COR-L47 (cell line): ENCODE results near the gene SEZ6L.
"Not testable (repeated sequence)": the region's sequence is repeated elsewhere in the genome, so short reads cannot be mapped to it uniquely, and the experiment has no call there.

Experiments
- DNase-seq: peaks from one replicate; lab custom pipeline; 2025; lab: John Stamatoyannopoulos, UW

Gene SEZ6L

GRCh38 chr22:26383968-26384556, 214.8 kb downstream of the SEZ6L start:
- no peak for DNase-seq

GRCh38 chr22:26385164-26385563, 215.9 kb downstream of the SEZ6L start:
- DNase-seq, result no peak

GRCh38 chr22:26389125-26389524, 219.9 kb downstream of the SEZ6L start:
- no peak for DNase-seq

- no peak for DNase-seq
These were observed 221.8 kb downstream of the SEZ6L start for GRCh38 chr22:26391091-26391490.

GRCh38 chr22:26391623-26392022, 222.4 kb downstream of the SEZ6L start:
- no peak for DNase-seq

DNA sequence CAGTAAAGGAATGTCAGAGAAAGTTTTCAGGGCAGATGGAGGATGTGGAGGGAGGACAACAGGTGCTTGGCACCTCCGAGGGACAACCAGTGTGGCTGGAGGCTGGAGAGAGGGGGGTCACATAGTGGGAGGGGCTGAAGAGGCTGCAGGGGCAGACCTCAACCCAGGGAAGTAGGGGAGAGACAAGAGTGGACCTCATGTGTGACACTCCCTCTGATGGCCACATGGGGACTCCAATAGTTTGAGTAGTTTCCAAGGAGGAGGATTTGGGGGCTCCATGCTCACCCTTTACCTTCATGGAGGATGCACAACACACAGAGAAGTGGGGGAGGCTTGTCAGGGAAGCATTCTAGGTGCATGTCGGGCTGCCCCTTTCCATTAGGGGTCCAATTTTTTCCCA, 224.7 kb downstream of the SEZ6L start:
- DNase-seq, result no peak

DNA sequence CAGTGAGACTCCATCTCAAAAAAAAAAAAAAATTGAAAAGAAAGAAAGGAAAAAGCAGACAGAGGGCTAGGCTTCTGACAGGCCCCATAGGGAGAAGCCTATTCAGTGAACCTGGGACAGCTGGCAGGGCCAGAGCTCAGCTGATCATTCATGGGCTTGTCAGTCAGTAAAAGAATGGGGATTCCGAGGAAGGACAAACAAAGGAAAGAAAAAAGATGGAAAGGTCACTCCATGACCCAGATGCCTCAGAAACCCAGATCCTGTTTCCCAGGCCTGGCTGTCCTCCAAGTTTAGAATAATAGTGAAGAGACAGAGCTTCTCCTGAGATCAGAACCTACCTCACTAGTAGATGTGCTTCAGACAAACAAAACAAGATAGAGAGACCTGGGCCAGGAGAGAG, 225.5 kb downstream of the SEZ6L start:
- peak; percentile 79 for DNase-seq

DNA sequence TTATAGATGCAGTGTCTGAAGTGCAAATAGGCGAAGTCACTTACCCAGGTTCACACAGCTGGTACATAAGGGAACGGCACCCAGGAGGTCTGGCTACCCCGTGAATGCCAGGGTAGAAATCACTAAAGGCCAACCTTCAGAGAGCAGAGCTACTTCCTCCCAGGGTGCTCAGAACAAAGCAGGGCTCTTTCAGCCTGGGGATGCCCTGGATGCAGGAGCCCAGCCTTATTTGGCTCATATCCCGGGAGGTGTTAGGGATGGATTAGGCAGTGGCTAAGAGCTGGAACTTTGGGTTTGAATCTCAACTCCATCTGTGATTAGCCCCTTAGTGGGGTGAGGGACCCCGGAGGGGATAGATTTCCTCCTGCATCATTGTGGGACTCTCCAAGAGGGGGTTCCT, 226.7 kb downstream of the SEZ6L start:
- DNase-seq, result peak; percentile 70

DNA sequence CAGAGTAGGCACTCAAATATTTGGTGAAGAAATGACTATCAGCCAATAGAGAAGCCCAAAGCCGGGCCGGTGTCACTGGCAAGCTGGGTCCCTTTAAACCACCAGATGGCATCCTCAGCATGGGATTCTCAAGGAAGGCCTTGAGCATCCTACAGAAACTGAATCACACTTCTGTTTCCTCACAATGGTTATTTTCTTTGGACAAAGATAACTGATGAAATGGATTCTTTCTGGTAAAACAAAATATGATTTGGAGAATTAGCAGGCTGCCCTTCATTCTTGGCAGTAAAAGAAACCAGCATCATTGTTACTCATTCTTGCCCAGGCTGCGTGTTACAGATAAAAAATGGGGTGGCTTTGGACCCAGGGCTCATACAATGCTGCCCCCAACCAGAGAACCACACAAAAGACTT, 229.5 kb downstream of the SEZ6L start:
- peak; percentile 27 for DNase-seq

GRCh38 chr22:26399289-26399688, 230.0 kb downstream of the SEZ6L start:
- DNase-seq, result no peak

DNA sequence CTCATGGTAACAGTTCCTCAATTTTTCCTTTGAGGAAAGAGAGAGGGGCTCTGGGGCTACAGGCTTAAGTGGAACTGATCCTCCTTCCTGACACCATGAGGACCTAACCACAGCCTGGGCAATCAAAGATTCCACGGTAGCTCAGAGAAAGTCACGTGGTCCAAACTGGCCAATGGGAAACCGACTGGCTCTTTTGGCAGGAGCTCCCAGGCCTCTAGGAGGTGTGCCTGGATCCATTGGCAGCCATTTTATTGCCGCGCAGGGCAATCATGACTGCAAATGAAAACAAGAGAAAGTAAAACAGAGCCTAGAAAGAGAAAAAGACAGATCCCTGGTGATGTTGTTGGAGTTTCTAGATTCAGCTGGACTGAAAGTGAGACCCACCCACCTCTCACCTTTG, 232.5 kb downstream of the SEZ6L start:
- no peak for DNase-seq

DNA sequence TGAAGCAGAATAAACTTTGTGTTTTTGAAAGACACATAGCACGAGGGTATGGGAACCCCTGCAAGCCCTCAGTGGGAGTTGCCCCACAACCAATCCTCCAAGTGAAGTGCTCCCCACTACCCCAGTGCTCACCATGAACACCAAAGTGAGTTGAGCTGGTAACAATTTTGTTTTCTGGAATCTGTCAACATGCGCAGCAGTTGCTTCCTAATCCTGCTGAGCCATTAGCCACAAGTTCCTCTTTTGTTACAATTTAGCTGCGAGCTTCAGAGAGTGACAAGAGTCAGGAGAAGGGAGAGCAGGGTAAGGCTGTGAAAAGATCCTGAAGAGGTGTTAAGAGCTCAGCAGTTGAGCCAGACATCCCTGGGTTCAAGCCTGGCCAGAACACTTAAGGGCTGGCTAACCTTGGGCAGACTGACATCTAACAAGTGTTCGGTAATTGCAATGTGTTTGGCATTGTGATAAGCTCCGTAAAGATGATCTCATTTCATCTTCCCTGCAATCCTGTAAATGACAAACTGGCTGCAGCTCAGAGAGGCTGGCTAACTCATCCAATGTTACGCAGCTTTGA, 235.7 kb downstream of the SEZ6L start:
- no peak for DNase-seq

- peak; percentile 15 for DNase-seq
These were observed 236.9 kb downstream of the SEZ6L start for GRCh38 chr22:26406118-26406517.

- not testable (repeated sequence) for DNase-seq
These were observed 239.4 kb downstream of the SEZ6L start for GRCh38 chr22:26408562-26409220.

DNA sequence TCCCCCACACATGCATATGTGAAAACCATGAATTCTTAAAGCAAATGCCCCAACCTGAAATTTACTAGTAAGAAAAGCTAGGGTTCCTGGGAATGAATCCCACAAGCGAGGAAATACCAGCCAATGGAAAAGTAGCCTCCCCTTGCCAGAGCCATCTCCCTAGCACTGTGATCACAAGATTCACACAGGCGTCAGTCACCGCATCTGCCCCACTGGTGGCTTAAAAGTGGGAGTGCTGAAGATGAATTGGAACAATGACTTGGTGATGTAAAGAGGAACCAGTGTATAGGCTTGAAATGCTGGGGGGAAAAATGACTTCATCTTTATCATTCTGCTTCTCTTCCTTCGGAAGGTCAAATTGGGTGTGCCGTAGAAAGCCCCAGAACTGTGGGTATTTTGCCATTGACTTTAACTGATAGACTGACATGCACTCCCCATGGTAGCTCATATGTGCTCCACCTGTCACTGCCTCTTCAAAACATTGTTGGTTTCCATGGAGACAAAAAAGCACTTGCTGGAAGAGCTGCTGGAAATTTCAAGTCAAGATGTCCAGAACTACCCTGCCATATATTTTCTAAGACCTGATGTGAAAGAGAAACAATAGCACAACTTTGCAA, 240.6 kb downstream of the SEZ6L start:
- DNase-seq, result no peak

GRCh38 chr22:26410386-26410785, 241.1 kb downstream of the SEZ6L start:
- no peak for DNase-seq

GRCh38 chr22:26414347-26414746, 245.1 kb downstream of the SEZ6L start:
- no peak for DNase-seq

- no peak for DNase-seq
These were observed 247.0 kb downstream of the SEZ6L start for GRCh38 chr22:26416256-26416655.

DNA sequence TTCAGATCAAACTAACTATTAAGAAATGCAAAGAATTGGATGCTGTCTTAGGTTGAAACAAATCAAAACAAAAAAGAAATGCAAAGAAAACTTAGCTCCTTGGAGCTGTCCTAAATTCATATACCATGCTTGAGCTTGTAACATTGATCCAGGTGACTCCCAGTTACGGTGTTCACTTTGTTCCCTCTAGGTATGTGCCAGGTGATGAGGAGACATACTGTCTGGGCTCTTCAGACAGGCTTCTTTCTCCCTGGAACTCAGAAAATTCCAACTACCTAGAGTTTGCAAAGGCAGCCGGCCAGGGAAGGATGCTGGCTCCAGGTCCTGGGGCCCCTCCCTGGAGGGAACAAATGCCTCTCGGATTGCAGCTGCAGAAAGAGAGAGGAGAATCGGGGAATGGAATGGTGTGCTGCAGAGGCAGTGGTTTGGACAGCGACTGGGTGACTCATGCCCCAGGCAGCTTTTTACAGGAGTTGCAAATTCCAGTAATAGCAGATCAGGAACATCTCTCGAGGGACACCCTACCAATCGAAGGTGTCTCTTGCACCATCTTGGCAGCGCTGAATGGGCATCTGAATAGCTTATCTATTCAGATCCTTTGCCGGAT, 247.5 kb downstream of the SEZ6L start:
- no peak for DNase-seq

DNA sequence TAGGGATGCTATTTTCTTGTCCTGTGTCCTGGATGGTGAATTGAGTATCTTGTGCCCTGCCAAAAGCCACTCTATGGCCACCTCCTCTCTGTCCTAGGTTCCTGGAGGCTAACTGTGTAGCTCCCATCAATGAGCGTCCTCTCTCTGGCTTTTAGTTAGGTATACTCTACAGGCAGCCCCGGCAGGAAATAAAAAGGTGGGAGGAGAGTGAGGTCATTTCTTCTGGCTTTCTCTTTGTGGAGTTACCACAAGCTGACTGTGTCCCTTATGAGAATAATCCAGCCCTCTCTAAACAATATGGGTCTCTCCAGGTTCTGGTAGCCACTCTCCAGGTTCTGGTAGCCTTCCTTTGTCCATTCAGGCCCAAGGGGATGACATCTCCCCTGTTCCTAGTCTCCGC, 248.1 kb downstream of the SEZ6L start:
- DNase-seq, result no peak

DNA sequence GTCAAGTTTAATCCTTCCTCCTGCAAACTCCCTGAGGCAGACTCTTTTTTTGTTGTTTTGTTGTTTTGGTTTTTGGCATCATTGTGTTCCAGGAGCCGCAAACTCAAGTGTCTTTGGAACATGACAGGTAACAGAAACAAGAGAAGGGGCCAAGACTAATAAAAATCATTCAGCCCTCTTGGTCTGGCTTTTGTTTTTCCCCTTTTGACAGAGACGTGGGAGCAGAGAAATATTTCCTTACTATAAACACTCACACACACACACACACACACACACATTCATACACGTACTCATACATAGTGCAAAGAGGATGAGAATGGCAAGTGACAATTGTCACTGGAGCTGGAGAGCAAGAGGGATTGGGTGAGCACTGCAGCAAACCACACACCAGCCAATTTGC, 249.4 kb downstream of the SEZ6L start:
- DNase-seq, result no peak

DNA sequence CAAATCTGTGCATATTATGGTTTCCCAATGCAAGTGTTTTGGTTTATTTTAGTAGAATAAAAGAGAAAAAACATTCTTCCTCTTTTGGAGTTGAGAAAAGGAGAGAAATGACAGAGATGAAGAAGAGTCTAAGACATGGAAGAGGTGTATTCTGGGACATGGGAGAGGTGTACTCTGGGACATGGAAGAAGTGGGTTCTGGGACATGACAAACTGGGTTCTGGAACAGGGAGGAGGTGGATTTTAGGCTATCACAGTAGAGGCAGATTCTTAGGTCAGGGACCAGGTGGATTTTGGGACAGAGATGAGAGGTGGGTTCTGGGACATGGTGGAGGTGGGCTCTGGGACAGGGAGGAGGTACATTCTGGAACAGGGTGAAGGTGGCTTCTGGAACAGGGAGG, 257.7 kb downstream of the SEZ6L start:
- no peak for DNase-seq
